ENCODE results near the gene PTPRD.
"Not testable (repeated sequence)": the region's sequence is repeated elsewhere in the genome, so short reads cannot be mapped to it uniquely, and the experiment has no call there.

The PTPRD gene

DNA sequence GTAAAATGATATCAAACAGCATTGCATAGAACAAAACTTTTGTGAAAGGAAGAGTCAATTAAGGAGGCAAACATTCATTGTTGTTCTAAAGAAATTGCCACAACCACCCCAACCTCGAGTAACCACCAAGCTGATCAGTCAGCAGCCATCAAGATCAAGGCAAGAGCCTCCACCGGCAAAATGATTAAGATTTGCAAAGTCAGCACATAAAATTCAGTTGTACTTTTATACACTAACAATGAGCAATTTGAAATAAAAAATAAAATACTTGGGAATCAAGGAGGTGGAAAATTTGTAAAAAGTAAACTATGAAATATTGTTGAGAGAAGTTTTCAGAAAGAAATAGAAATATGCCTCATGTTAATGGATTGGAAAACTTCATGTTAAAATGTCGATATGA, 1118.5 kb downstream of the PTPRD start:
- peaks cover 36% of the 10 kb centered on the region for H3K9me3 Mint-ChIP-seq
- no peak overlapping the region for H3K4me3 Mint-ChIP-seq
- ATAC-seq (replicated peaks; ENCODE audit: extremely low read depth, poor library complexity, severe bottlenecking) (no peak), DNase-seq (ENCODE audit: low spot score in 2 of 2) (no peak)
- no peaks in the 10 kb centered on the region for H3K36me3 Mint-ChIP-seq (ENCODE audit: insufficient read depth)
- H3K4me1 Mint-ChIP-seq = no peaks in the 10 kb centered on the region
- H3K27me3 Mint-ChIP-seq = no peaks in the 10 kb centered on the region
- H3K27ac Mint-ChIP-seq (ENCODE audit: low read depth) = no peak overlapping the region

DNA sequence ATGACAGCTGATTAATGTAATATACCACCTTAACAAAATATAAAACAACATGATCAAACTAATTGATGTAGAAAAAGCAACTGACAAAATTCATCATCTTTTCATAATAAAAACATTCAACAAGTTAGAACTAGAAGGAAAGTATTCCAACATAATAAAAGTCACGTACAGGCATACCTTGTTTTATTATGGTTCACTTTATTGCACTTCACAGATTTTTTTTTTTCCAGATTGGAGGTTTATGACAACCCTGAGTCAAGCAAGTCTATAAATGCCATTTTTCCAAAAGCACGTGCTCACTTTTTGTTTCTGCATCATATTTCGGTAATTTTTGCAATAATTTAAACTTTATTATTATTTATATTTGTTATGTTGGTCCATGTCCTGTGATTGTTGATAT, 1120.3 kb downstream of the PTPRD start:
- peaks cover 35% of the 10 kb centered on the region for H3K9me3 Mint-ChIP-seq
- H3K27ac Mint-ChIP-seq (ENCODE audit: low read depth) = no peak overlapping the region
- H3K36me3 Mint-ChIP-seq (ENCODE audit: insufficient read depth) = no peaks in the 10 kb centered on the region
- no peak for ATAC-seq (replicated peaks; ENCODE audit: extremely low read depth, poor library complexity, severe bottlenecking)
- H3K4me3 Mint-ChIP-seq = no peak overlapping the region
- no peaks in the 10 kb centered on the region for H3K4me1 Mint-ChIP-seq
- no peak for DNase-seq (ENCODE audit: low spot score in 2 of 2)
- no peaks in the 10 kb centered on the region for H3K27me3 Mint-ChIP-seq

DNA sequence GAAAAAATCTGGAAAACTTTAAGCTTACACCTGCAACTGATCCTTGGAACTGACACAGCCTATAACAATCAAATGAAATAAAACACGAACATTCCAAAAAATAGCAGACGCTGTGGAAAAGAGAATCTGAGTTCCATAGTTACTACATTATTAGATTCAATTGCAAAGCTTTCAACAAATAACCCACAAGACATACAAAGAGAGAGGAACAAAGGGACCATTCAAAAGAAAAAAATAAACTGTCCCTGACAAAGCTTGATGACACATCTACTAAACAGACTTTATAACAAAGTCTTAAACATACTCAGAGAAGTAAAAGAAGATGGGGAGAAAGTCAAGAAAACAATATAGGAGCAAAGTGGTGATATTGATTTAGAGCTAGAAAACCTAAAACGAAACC, 1123.6 kb downstream of the PTPRD start:
- peaks cover 28% of the 10 kb centered on the region for H3K9me3 Mint-ChIP-seq
- ATAC-seq (replicated peaks; ENCODE audit: extremely low read depth, poor library complexity, severe bottlenecking) = no peak
- H3K27ac Mint-ChIP-seq (ENCODE audit: low read depth) = no peak overlapping the region
- no peak overlapping the region for H3K4me3 Mint-ChIP-seq
- DNase-seq (ENCODE audit: low spot score in 2 of 2) = no peak
- H3K27me3 Mint-ChIP-seq = no peaks in the 10 kb centered on the region
- H3K4me1 Mint-ChIP-seq = no peaks in the 10 kb centered on the region
- H3K36me3 Mint-ChIP-seq (ENCODE audit: insufficient read depth) = peaks cover 2% of the 10 kb centered on the region

DNA sequence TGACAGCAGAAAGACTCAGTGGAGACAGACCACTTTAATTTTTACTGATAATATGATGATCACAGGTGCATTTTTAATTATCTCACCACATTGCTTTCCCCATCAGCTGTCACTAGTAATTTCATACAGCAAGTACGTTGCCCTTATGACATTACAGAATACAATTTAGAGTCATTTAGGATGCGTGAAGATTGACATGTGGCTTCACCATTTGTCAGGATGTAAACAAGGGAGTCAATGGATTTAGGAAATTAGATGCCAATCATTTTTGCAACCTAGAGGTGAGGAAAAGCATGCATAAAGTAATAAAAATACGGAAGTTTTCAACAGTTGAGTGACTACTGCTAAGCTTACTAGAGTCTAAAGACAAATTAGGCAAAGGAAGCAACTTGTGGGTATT, 1129.6 kb downstream of the PTPRD start:
- ATAC-seq (replicated peaks; ENCODE audit: extremely low read depth, poor library complexity, severe bottlenecking) (no peak), DNase-seq (ENCODE audit: low spot score in 2 of 2) (no peak)
- Mint-ChIP-seq H3K36me3 (ENCODE audit: insufficient read depth) (peaks cover 2% of the 10 kb centered on the region), H3K27me3 (no peaks in the 10 kb centered on the region), H3K4me1 (no peaks in the 10 kb centered on the region), H3K9me3 (peaks cover 16% of the 10 kb centered on the region), H3K4me3 (no peak overlapping the region), H3K27ac (ENCODE audit: low read depth) (no peak overlapping the region)

DNA sequence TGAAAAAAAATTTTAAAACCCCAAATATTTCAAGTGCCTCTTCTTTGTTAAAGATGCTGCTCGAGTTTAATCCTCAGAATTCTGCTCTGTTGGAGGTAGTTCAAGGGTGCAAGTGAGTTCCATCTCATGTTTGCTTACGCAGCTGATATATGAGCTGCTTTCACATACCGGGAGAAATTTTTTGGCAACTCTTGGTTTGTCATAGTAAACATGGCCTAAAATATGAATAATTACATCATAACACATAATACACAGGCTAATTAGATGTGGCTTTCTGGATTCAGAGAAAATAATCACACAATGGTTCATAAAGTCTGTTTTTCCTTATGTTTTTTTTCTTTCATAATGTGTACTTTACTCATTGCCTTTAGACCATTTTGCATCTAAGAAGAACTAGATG, 1134.1 kb downstream of the PTPRD start:
- Mint-ChIP-seq H3K4me3 (no peak overlapping the region), H3K4me1 (no peaks in the 10 kb centered on the region), H3K36me3 (ENCODE audit: insufficient read depth) (no peaks in the 10 kb centered on the region), H3K9me3 (peaks cover 20% of the 10 kb centered on the region), H3K27ac (ENCODE audit: low read depth) (no peak overlapping the region), H3K27me3 (no peaks in the 10 kb centered on the region)
- DNase-seq (ENCODE audit: low spot score in 2 of 2) (no peak), ATAC-seq (replicated peaks; ENCODE audit: extremely low read depth, poor library complexity, severe bottlenecking) (no peak)

DNA sequence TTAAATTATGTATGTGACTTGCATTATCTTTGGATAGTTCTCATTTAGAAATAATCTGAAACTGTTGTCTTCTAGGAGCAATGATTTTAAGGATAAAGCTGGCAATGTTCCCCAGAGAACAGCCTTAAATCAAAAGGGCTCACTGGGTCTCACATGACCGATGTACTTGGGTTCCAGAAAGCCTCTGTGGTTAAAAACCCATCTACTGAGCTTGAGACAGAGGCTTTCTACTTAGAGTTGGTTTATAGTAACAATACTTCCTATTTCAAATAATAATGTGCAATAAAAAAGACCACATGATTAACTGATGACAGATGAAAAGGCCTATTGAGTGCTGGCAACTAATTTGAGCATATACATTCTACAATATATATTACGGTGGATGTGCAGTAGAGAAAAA, 1143.5 kb downstream of the PTPRD start:
- no peaks in the 10 kb centered on the region for H3K9me3 Mint-ChIP-seq
- DNase-seq (ENCODE audit: low spot score in 2 of 2) = no peak
- no peak overlapping the region for H3K27ac Mint-ChIP-seq (ENCODE audit: low read depth)
- H3K4me3 Mint-ChIP-seq = no peak overlapping the region
- no peaks in the 10 kb centered on the region for H3K36me3 Mint-ChIP-seq (ENCODE audit: insufficient read depth)
- no peaks in the 10 kb centered on the region for H3K4me1 Mint-ChIP-seq
- ATAC-seq (replicated peaks; ENCODE audit: extremely low read depth, poor library complexity, severe bottlenecking) = no peak
- no peaks in the 10 kb centered on the region for H3K27me3 Mint-ChIP-seq

DNA sequence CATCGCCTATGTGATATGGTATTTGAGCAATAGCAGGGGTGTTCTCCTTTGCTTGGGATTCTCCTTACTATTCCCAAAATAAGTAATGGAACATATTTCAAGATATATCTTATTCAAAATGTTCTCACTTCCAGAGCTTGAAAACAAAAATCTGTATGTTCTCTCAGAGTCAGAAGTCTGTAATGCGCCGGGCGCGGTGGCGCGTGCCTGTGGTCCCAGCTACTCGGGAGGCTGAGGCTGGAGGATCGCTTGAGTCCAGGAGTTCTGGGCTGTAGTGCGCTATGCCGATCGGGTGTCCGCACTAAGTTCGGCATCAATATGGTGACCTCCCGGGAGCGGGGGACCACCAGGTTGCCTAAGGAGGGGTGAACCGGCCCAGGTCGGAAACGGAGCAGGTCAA, 1170.9 kb downstream of the PTPRD start:
- DNase-seq (ENCODE audit: low spot score in 2 of 2); H3K4me1 Mint-ChIP-seq; H3K27me3 Mint-ChIP-seq; ATAC-seq (replicated peaks; ENCODE audit: extremely low read depth, poor library complexity, severe bottlenecking); H3K27ac Mint-ChIP-seq (ENCODE audit: low read depth); H3K4me3 Mint-ChIP-seq; H3K36me3 Mint-ChIP-seq (ENCODE audit: insufficient read depth): not testable (repeated sequence)
- H3K9me3 Mint-ChIP-seq = peaks cover 12% of the 10 kb centered on the region

DNA sequence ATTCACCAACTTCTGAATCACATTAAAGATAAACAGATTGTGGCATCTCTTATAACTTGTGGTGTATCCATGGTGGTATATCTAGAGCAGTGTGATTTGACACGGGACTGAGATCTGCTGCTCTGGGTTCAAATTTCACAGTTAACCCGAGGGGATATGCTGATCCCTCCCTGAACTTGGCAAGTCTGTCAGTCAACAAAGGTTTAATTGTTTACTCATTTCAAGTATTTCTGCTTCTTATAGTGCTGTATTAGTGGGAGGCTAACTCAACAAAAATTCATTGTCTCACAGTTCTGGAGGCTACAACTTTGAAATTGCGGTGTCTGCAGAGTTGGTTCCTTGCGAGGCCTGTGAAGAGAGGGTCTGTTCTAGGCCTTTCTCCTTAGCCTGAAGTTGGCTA, 1175.2 kb downstream of the PTPRD start:
- Mint-ChIP-seq H3K4me1 (no peaks in the 10 kb centered on the region), H3K27me3 (no peaks in the 10 kb centered on the region), H3K4me3 (no peak overlapping the region), H3K36me3 (ENCODE audit: insufficient read depth) (no peaks in the 10 kb centered on the region), H3K9me3 (peaks cover 18% of the 10 kb centered on the region), H3K27ac (ENCODE audit: low read depth) (no peak overlapping the region)
- DNase-seq (ENCODE audit: low spot score in 2 of 2) = no peak
- ATAC-seq (replicated peaks; ENCODE audit: extremely low read depth, poor library complexity, severe bottlenecking) = no peak

DNA sequence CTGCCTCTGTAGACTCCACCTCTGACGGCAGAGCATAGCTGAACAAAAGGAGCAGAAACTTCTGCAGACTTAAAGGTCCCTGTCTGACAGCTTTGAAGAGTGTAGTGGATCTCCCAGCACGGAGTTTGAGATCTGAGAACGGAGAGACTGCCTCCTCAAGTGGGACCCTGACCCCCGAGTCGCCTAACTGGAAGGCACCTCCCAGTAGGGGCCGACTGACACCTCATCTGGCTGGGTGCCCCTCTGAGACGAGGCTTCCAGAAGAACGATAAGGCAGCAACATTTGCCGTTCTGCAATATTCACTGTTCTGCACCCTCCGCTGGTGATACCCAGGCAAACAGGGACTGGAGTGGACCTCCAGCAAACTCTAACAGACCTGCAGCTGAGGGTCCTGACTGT, 1186.3 kb downstream of the PTPRD start:
- not testable (repeated sequence) for H3K4me3 Mint-ChIP-seq; ATAC-seq (replicated peaks; ENCODE audit: extremely low read depth, poor library complexity, severe bottlenecking); H3K4me1 Mint-ChIP-seq; H3K27ac Mint-ChIP-seq (ENCODE audit: low read depth); H3K36me3 Mint-ChIP-seq (ENCODE audit: insufficient read depth); H3K27me3 Mint-ChIP-seq; DNase-seq (ENCODE audit: low spot score in 2 of 2)
- peaks cover 12% of the 10 kb centered on the region for H3K9me3 Mint-ChIP-seq

DNA sequence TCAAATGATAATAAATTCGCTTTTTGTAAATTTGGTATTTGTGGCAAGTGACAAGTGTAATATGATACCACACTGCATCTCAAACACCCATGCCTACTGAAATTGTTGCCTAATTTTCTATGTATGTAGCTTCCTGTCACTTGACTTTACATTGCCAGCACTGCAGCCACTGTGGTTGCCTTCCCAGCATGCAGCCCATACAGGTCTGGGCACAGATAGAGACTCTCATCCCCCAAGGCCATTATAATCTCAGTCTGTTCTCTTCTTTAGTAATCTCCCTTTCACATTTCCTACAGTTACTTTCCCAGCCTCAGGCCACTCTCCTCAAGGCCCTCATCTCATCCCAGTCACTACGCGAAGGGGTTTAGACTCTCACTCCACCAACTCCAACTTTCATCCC, 1200.6 kb downstream of the PTPRD start:
- H3K4me1 Mint-ChIP-seq = no peaks in the 10 kb centered on the region
- no peaks in the 10 kb centered on the region for H3K27me3 Mint-ChIP-seq
- DNase-seq (ENCODE audit: low spot score in 2 of 2) (no peak), ATAC-seq (replicated peaks; ENCODE audit: extremely low read depth, poor library complexity, severe bottlenecking) (no peak)
- H3K27ac Mint-ChIP-seq (ENCODE audit: low read depth) = no peak overlapping the region
- H3K36me3 Mint-ChIP-seq (ENCODE audit: insufficient read depth) = no peaks in the 10 kb centered on the region
- H3K4me3 Mint-ChIP-seq = no peak overlapping the region
- H3K9me3 Mint-ChIP-seq = peaks cover 21% of the 10 kb centered on the region

DNA sequence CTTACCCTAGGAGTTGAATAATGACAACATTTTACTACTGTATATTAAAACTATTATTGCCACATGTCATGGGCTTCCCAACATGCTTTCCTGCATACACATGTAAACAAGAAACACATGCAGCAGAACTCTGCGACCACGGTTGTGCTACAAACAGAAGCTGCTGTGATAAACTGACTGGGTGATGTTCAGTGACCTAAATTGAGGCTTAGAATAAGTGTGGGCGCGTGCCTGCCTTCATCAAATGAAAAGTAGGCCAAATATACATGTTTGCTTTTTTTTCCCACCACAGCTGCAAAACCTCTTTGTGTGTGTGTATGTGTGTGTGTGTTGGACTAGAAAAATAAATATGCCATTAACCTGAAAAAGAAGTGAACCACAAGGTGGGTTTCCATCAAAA, 1202.1 kb downstream of the PTPRD start:
- Mint-ChIP-seq H3K27me3 (no peaks in the 10 kb centered on the region), H3K4me1 (no peaks in the 10 kb centered on the region), H3K27ac (ENCODE audit: low read depth) (no peak overlapping the region), H3K4me3 (no peak overlapping the region), H3K9me3 (peaks cover 15% of the 10 kb centered on the region), H3K36me3 (ENCODE audit: insufficient read depth) (no peaks in the 10 kb centered on the region)
- no peak for DNase-seq (ENCODE audit: low spot score in 2 of 2)
- ATAC-seq (replicated peaks; ENCODE audit: extremely low read depth, poor library complexity, severe bottlenecking) = no peak

DNA sequence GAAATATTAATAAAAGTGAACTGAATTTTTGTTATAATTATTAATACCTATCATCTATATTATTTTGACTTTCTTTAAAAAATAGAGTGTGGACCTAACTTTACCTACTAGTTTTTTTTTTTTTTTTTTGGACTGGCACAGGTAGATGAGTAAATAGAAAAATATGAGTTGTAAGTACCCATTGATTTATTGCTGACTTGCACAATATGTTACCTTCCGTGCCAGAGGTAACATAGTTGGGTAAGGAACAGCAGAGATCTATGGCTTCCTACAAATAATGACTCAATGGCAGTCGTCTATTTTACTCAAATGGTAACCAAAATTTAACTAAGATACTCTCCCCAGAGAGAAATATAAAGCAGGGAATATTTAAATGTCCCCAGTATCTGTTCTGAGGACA, 1212.8 kb downstream of the PTPRD start:
- no peaks in the 10 kb centered on the region for H3K27me3 Mint-ChIP-seq
- peaks cover 25% of the 10 kb centered on the region for H3K9me3 Mint-ChIP-seq
- no peaks in the 10 kb centered on the region for H3K36me3 Mint-ChIP-seq (ENCODE audit: insufficient read depth)
- ATAC-seq (replicated peaks; ENCODE audit: extremely low read depth, poor library complexity, severe bottlenecking) = no peak
- no peak overlapping the region for H3K27ac Mint-ChIP-seq (ENCODE audit: low read depth)
- no peak overlapping the region for H3K4me3 Mint-ChIP-seq
- no peak for DNase-seq (ENCODE audit: low spot score in 2 of 2)
- H3K4me1 Mint-ChIP-seq = no peaks in the 10 kb centered on the region

DNA sequence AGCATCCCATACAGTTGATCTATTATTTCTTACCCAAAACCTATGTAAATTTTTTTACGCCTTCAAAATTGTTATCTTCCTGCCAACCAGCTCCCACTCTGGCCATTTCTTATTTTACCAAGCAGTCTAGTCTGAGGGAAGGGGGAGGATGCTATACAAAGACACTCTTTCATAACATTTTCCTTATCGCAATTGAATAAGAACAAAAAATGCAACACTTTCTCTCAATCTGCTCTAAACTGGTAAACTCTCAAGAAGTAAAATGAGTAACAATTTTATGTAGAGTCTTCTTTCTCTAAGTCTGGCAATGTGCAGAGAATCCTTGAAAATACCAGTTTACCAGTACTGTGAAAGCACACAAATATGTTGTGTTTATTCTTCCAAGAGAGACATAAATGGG, 1216.3 kb downstream of the PTPRD start:
- Mint-ChIP-seq H3K4me3 (no peak overlapping the region), H3K27me3 (no peaks in the 10 kb centered on the region), H3K36me3 (ENCODE audit: insufficient read depth) (no peaks in the 10 kb centered on the region), H3K27ac (ENCODE audit: low read depth) (no peak overlapping the region), H3K9me3 (peaks cover 10% of the 10 kb centered on the region), H3K4me1 (no peaks in the 10 kb centered on the region)
- ATAC-seq (replicated peaks; ENCODE audit: extremely low read depth, poor library complexity, severe bottlenecking) (no peak), DNase-seq (ENCODE audit: low spot score in 2 of 2) (no peak)

DNA sequence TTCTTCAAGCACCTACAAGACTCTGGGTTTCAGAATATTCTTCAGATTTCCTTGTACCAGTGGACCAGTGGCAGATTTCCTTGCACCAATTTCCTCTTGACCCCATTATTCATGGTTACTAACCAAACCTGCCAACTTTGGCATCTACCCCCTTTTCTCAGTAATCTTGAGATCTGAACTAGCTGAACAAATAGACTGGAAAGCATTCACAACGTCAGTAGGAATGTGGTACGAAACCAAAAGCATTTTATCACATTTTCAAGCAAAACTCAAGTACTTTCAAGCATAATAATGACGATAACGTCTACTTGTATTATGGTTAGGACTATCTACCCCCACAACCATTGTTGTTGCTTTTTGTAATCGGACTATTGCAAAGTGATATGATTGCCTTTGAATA, 1217.3 kb downstream of the PTPRD start:
- Mint-ChIP-seq H3K4me1 (no peaks in the 10 kb centered on the region), H3K4me3 (no peak overlapping the region), H3K9me3 (peaks cover 10% of the 10 kb centered on the region), H3K36me3 (ENCODE audit: insufficient read depth) (no peaks in the 10 kb centered on the region), H3K27ac (ENCODE audit: low read depth) (no peak overlapping the region), H3K27me3 (no peaks in the 10 kb centered on the region)
- no peak for ATAC-seq (replicated peaks; ENCODE audit: extremely low read depth, poor library complexity, severe bottlenecking)
- no peak for DNase-seq (ENCODE audit: low spot score in 2 of 2)
